GM19023 (cell line): ENCODE measurements around the gene AJAP1.

ENCODE experiments used
- ATAC-seq: cut with Tn5 transposase; IDR thresholded peaks from one replicate; pipeline ENCODE4 v1.9.1; 2021; ENCODE audit warnings: mild to moderate bottlenecking, moderate library complexity; ENCODE audit not compliant: unreplicated experiment

The AJAP1 gene

DNA sequence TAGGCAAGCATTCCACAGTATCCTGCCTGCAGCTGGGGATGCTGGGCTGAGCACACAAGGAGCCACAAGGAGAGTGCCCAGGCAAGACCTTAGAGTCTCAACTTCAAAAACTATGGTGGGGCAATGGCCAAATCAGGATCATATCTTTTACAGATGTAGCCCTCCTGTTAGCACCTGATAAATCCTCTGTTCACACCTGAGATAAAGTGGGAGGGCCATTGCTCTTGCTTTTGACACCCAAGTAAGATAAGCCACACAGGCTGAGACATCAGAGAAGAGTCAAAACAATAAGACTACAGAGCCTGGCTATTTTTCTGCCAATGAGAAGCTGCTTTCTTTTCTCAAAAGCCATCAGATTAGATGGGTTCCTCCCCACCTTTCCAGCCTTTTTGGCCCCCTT is 148.9 kb downstream of the AJAP1 start:
- no peak for ATAC-seq

DNA sequence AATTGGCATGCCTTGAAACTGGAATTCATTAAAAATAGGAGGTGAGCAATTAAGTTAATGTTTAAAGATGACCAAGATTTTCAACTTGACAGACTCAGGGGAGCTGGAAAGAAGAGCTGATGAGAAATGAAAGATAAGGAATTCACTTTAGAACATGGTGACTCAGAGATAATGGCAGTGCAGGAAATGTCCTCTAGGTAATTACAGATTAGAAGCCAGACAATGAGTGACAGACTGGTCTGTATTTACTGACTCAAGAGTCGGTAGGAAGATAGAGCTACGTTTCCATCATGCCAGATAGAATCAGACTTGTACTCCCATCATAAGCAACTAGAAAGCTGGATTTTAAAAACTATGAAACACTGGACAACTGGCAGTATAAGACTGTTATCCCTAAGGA is 151.6 kb downstream of the AJAP1 start:
- no peak for ATAC-seq

DNA sequence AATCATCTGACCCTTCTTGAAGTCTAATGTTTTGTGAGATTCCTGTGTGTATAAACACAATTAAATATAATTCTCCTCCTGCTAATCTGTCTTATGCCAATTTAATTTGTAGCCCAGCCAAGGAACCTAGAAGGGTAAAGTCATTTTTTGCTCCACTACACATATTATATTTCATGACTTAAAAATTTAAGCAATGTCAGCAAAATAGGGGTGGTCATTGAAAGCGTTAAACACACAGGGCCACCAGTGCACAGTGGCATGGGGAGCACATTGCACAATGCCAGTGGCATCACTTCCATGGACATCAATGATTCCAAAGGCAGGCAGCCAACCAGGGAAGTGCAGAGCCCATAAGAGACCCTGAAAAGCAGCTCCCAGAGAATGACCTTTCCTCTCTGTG is 166.1 kb downstream of the AJAP1 start:
- no peak for ATAC-seq

DNA sequence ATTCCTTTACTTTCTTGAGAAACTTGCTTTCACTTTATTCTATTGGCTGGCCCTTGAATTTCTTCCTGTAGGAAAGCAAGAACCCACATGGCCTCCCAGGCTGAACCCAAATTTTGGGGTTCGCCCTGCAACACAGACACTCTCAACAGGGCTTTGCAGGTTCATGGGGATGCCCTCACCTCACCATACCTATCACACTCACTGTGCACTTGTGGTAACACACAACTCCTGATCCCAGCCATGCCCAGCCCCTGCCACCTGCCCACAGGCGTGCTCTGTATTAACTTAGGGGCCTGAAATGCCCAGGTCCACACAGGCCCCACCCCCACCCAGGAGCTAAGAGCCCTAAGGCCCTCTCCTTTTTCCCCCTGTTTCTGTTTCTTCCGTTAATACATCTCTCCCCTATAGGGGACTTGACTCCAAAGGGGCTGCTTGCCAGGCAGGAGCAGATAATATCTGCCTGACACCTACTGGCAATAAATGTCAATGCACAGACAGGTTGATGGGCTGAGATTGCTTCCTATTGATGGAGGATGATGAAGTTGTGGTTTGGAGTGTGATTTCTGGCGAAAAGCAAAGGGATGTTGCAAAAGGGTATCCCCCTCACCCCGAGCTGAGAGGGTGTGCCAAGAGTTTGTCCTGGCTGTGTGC is 171.5 kb downstream of the AJAP1 start:
- ATAC-seq: no peak

DNA sequence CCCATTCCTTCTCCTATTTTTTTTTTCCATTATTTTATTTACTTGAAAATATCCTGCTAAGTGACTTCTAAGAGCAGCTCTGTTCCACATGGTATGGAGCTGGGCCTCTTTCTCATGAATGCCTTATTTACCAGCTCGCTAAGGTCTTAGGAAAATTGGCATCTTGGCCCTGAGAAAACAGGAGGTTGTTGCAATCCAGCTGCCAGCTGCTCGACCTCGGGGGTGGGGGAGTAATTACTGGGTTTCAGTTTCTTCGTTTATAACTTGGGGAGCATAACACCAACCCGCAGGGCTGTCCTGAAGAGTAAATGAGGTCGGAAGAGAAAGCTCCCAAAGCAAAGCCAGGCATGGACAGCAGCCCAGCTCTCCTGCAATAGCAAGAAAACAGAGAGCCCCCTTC is 176.3 kb downstream of the AJAP1 start:
- ATAC-seq: no peak

DNA sequence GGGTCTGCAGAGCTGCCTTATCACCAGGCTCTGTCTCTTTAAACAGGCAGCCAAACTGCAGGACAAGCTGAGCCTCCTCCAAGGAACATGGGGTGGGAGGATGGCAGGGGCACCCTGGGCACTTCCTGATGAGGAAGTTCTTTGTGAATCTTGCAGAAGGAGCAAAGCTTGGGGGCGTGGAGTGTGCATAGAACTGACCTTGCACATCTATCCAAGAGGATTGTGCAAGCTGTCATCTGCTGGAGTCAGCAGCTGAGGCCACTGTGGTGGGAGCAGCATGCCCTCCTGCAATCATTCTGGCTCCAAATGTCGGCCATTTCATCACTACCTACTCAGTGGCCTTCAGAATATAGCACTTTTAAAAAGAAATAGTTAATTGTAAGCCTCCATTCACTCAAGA is 182.2 kb downstream of the AJAP1 start:
- ATAC-seq: no peak

DNA sequence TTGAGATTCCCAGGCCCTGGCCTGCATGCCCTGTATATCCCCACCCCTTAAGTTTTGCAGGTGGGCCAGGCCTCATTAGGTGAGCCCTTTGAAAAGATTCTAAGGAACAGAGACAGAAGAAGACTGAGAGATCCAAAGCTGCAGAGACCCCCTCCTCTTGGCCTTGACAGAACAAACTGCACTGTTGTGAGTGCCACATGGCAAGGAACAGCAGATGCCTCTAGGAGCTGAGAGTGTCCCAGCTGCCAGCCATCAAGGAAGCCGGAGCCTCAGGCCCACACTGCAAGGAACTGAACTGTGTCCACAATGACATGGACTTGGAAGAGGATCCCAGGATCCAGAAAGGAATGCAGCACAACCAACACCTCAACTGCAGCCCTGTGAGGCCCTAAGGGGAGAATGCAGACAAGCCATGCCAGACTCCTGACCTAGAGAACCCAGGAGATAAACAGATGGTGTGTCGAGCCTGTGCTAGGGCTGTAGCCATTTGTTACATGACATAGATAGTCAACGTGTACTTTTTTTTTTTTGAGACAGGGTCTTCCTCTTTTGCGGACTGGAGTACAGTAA is 182.7 kb downstream of the AJAP1 start:
- no peak for ATAC-seq

DNA sequence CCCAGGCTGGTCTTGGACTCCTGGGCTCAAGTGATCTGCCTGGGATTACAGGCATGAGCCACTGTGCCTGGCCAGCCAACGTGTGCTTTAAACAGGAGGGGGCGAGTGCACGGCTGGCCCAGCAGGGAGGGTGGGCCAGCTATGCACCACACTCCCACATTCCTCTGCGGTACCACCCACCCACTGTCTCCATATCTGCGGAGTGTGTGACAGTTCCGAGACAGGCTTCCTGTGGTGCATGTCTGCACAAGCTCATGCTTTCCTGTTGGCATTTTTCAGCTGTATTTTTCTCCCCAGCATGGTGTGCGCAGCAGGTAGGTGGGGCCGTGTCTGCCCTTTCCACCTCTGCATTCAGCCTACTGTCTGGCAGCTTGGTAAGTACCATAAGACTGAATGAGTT is 183.3 kb downstream of the AJAP1 start:
- no peak for ATAC-seq

DNA sequence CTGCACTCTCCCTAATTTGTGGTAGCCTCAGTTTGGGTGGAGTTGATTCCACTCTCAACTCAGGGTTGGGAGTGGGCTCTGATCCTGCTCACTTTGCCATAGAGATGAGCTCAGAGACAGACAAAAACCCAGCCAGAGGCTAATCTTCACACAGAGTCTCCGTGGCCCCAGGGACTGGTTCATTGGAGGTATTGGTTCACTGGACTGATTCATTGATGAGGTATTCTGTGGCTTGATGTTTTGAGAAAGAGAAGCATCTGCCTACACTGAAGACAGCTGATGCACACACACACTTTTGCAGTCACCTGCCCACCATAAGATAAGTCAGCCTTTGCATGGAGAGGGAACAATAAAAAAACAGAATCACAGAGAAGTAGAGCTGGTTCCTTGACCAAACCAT is 183.8 kb downstream of the AJAP1 start:
- ATAC-seq: no peak
